ENCODE measurements around the gene HDGFL3. TPM values are rescaled to one million over a fixed set of nuclear protein-coding genes. Genes with fewer than 3 reads are reported as not detected.

The HDGFL3 gene
- total and polyA plus RNA-seq, 2 donors (not counting 1 experiment from before 2014, with no cell fraction given), result 0.12 to 2.5 TPM

DNA sequence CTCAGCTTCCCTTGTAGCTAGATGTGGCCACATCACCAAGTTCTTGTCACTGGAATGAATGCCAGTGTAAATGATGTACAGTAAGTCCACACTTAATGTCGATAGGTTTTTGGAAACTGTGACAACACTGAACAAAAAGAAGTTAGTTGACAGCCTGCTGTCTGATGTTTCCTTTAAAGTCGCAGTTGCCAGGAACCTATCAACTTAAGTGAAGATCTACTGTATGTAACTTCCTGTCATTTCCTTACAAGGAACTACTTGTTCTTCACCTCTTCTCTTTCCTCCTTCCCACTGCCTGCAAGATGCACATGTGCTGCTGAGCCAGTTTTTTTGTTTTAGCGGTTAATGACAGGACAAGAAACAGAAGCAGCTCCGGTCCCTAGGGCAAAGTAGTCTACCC lies 44.6 kb downstream of the HDGFL3 start:
- Histone ChIP-seq H3K4me3 (ENCODE audit: control extremely low read depth in 1 of 5, extremely low read depth in 1 of 5, insufficient read depth in 1 of 5, low read depth in 2 of 5, low read length in 4 of 5) (no peak overlapping the region), H3K4me1 (ENCODE audit: control insufficient read depth in 2 of 2, insufficient read depth in 2 of 2, low read length in 2 of 2) (no peaks in the 10 kb centered on the region), H3K4me2 (replicated peaks; ENCODE audit: low read depth, low read length, poor library complexity, severe bottlenecking) (no peak overlapping the region), H4K20me1 (ENCODE audit: control insufficient read depth, insufficient read depth, low read length, poor library complexity, severe bottlenecking) (no peaks in the 10 kb centered on the region), H3K27ac (ENCODE audit: low read length in 2 of 2) (no peak overlapping the region), H3K36me3 (replicated peaks in 1 of 2; ENCODE audit: control extremely low read depth in 1 of 2, control insufficient read depth in 1 of 2, extremely low read depth in 1 of 2, insufficient read depth in 2 of 2, low read length in 1 of 2) (no peaks in the 10 kb centered on the region), H3K9ac (ENCODE audit: low read length) (no peak overlapping the region), H2AFZ (ENCODE audit: insufficient read depth, low read depth, low read length, poor library complexity, severe bottlenecking) (no peak overlapping the region), H3K79me2 (ENCODE audit: control insufficient read depth, insufficient read depth, low read length) (no peaks in the 10 kb centered on the region), H3K9me3 (ENCODE audit: control extremely low read depth in 1 of 3, control insufficient read depth in 2 of 3, insufficient read depth in 1 of 3, low read length in 2 of 3) (peaks cover 2 to 4% (median 3%) of the 10 kb centered on the region in 3 donors), H3K27me3 (replicated peaks in 1 of 4; ENCODE audit: control extremely low read depth in 1 of 4, control insufficient read depth in 3 of 4, insufficient read depth in 4 of 4, low read length in 3 of 4) (no peaks in the 10 kb centered on the region)
- no peaks in the 10 kb centered on the region for H3K4me1 Mint-ChIP-seq
- ATAC-seq (ENCODE audit: low read depth) (no peak), DNase-seq (no peak)
- ChIA-PET CTCF (no interaction called here), POLR2A (no interaction called here)
- peaks cover 18% of the 10 kb centered on the region for H3K27me3 Mint-ChIP-seq
- H3K9me3 Mint-ChIP-seq (ENCODE audit: insufficient read depth), result peaks cover 7% of the 10 kb centered on the region
- 100% methylated on average over 3 of the region's 4 CpGs for WGBS (ENCODE audit: insufficient coverage)
- intact Hi-C loops (cut with micrococcal nuclease), result no loop called here
- H3K27ac Mint-ChIP-seq, result no peak overlapping the region
- TF ChIP-seq, protein P1, sequence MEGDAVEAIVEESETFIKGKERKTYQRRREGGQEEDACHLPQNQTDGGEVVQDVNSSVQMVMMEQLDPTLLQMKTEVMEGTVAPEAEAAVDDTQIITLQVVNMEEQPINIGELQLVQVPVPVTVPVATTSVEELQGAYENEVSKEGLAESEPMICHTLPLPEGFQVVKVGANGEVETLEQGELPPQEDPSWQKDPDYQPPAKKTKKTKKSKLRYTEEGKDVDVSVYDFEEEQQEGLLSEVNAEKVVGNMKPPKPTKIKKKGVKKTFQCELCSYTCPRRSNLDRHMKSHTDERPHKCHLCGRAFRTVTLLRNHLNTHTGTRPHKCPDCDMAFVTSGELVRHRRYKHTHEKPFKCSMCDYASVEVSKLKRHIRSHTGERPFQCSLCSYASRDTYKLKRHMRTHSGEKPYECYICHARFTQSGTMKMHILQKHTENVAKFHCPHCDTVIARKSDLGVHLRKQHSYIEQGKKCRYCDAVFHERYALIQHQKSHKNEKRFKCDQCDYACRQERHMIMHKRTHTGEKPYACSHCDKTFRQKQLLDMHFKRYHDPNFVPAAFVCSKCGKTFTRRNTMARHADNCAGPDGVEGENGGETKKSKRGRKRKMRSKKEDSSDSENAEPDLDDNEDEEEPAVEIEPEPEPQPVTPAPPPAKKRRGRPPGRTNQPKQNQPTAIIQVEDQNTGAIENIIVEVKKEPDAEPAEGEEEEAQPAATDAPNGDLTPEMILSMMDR (IDR thresholded peaks at IDR 0.05), result no peak
- no peak for TF ChIP-seq EZH2 (IDR thresholded peaks at IDR 0.05; ENCODE audit: borderline replicate concordance, insufficient read depth, low read depth, low read length, poor library complexity, severe bottlenecking)
- H3K4me3 Mint-ChIP-seq, result no peak overlapping the region

DNA sequence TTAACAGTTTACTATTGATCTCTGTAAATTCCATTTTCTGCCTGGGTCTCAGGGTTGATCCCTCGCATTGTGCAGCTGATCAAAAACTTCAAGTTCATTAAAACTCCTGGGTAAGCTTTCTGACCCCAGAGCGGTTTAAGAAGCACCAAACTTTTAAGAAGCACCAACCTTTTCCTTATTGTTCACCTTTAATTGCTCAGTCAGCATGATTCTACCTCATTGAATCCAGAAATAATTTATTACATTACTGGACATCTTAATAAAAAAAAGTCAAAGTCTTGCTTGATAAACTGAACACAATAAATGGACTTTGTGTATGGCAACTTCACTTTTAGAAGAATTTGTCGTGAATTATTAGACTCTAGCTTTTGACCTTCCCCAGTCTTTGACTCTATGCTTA lies 46.9 kb downstream of the HDGFL3 start:
- H3K4me2 ChIP-seq (replicated peaks; ENCODE audit: low read depth, low read length, poor library complexity, severe bottlenecking), result no peak overlapping the region

More for the DNA sequence above, 46.9 kb downstream of the HDGFL3 start:
- Histone ChIP-seq H3K9ac (ENCODE audit: low read length) (no peak overlapping the region), H2AFZ (ENCODE audit: insufficient read depth, low read depth, low read length, poor library complexity, severe bottlenecking) (no peak overlapping the region), H3K79me2 (ENCODE audit: control insufficient read depth, insufficient read depth, low read length) (no peaks in the 10 kb centered on the region), H3K27me3 (replicated peaks in 1 of 4; ENCODE audit: control extremely low read depth in 1 of 4, control insufficient read depth in 3 of 4, insufficient read depth in 4 of 4, low read length in 3 of 4) (no peaks in the 10 kb centered on the region), H3K27ac (ENCODE audit: low read length in 2 of 2) (no peak overlapping the region), H3K4me3 (ENCODE audit: control extremely low read depth in 1 of 5, extremely low read depth in 1 of 5, insufficient read depth in 1 of 5, low read depth in 2 of 5, low read length in 4 of 5) (no peak overlapping the region), H3K4me1 (ENCODE audit: control insufficient read depth in 2 of 2, insufficient read depth in 2 of 2, low read length in 2 of 2) (no peaks in the 10 kb centered on the region), H3K9me3 (ENCODE audit: control extremely low read depth in 1 of 3, control insufficient read depth in 2 of 3, insufficient read depth in 1 of 3, low read length in 2 of 3) (peaks cover 0 to 1% (median 0%) of the 10 kb centered on the region in 3 donors), H3K36me3 (replicated peaks in 1 of 2; ENCODE audit: control extremely low read depth in 1 of 2, control insufficient read depth in 1 of 2, extremely low read depth in 1 of 2, insufficient read depth in 2 of 2, low read length in 1 of 2) (no peaks in the 10 kb centered on the region), H4K20me1 (ENCODE audit: control insufficient read depth, insufficient read depth, low read length, poor library complexity, severe bottlenecking) (no peaks in the 10 kb centered on the region)
- Mint-ChIP-seq H3K4me1 (no peaks in the 10 kb centered on the region), H3K4me3 (no peak overlapping the region), H3K27ac (no peak overlapping the region), H3K27me3 (peaks cover 12% of the 10 kb centered on the region), H3K9me3 (ENCODE audit: insufficient read depth) (no peaks in the 10 kb centered on the region)
- CTCF ChIA-PET, result no interaction called here
- 90% methylated on average over 1 of the region's 3 CpGs for WGBS (ENCODE audit: insufficient coverage)
- DNase-seq, result no peak
- POLR2A ChIA-PET, result no interaction called here
- intact Hi-C loops (cut with micrococcal nuclease), result no loop called here
- TF ChIP-seq, protein P1 (IDR thresholded peaks at IDR 0.05), result no peak
- TF ChIP-seq EZH2 (IDR thresholded peaks at IDR 0.05; ENCODE audit: borderline replicate concordance, insufficient read depth, low read depth, low read length, poor library complexity, severe bottlenecking), result no peak
- no peak for ATAC-seq (ENCODE audit: low read depth)
